HL-60/S4 treated with phorbol 12-myristate 13-acetate at 8.2 ng/mL for 4 days and 3 days (cell line): ENCODE measurements around the gene NOVA1.

Source experiments
- in situ Hi-C: fragments of 300-500 bp; cut with MboI; formaldehyde crosslinking; loops from 2 replicates; pipeline ENCODE4 v1.15.0; 2022; ENCODE audit warnings: low sequenced_read_pairs

The NOVA1 gene

GRCh38 chr14:26594756-26595545, 2.9 kb downstream of the NOVA1 start:
- in situ Hi-C loops, result no loop called here

GRCh38 chr14:26594148-26594547, 3.7 kb downstream of the NOVA1 start:
- in situ Hi-C loops, result no loop called here

- in situ Hi-C loops, result no loop called here
Measured at GRCh38 chr14:26593357-26593756, 4.5 kb downstream of the NOVA1 start.

- in situ Hi-C loops, result no loop called here
Measured at GRCh38 chr14:26589925-26590324, 7.9 kb downstream of the NOVA1 start.

- in situ Hi-C loops, result no loop called here
Measured at GRCh38 chr14:26577711-26578110, 20.1 kb downstream of the NOVA1 start.

GRCh38 chr14:26554069-26554772, 43.6 kb downstream of the NOVA1 start:
- in situ Hi-C loops, result no loop called here

GRCh38 chr14:26549571-26549970, 48.3 kb downstream of the NOVA1 start:
- in situ Hi-C loops, result no loop called here

- in situ Hi-C loops, result no loop called here
Measured at GRCh38 chr14:26548406-26548805, 49.4 kb downstream of the NOVA1 start.

GRCh38 chr14:26538176-26538575, 59.7 kb downstream of the NOVA1 start:
- in situ Hi-C loops, result no loop called here

GRCh38 chr14:26531894-26532293, 65.9 kb downstream of the NOVA1 start:
- in situ Hi-C loops, result no loop called here

GRCh38 chr14:26528415-26529182, 69.2 kb downstream of the NOVA1 start:
- in situ Hi-C loops, result no loop called here

GRCh38 chr14:26527095-26527494, 70.7 kb downstream of the NOVA1 start:
- in situ Hi-C loops, result no loop called here

- in situ Hi-C loops, result no loop called here
Measured at GRCh38 chr14:26526137-26526536, 71.7 kb downstream of the NOVA1 start.

GRCh38 chr14:26525085-26525484, 72.7 kb downstream of the NOVA1 start:
- in situ Hi-C loops, result no loop called here

GRCh38 chr14:26522967-26523366, 74.9 kb downstream of the NOVA1 start:
- in situ Hi-C loops, result no loop called here

GRCh38 chr14:26517771-26518170, 80.1 kb downstream of the NOVA1 start:
- in situ Hi-C loops, result no loop called here

- in situ Hi-C loops, result no loop called here
Measured at GRCh38 chr14:26500028-26500427, 97.8 kb downstream of the NOVA1 start.

GRCh38 chr14:26499546-26499945, 98.3 kb downstream of the NOVA1 start:
- in situ Hi-C loops, result no loop called here

GRCh38 chr14:26486922-26487321, 110.9 kb downstream of the NOVA1 start:
- in situ Hi-C loops, result no loop called here

GRCh38 chr14:26484562-26484961, 113.3 kb downstream of the NOVA1 start:
- in situ Hi-C loops, result no loop called here

GRCh38 chr14:26478967-26479366, 118.9 kb downstream of the NOVA1 start:
- in situ Hi-C loops, result no loop called here

GRCh38 chr14:26466862-26467261, 131.0 kb downstream of the NOVA1 start:
- in situ Hi-C loops, result no loop called here
